ENCODE results near the gene ARSA. TPM values are rescaled to one million over a fixed set of nuclear protein-coding genes. Genes with fewer than 3 reads are reported as not detected.

The ARSA gene
- total RNA-seq, result 10 to 100 TPM; 10.8 to 87.8 (median 61.6) TPM
- polyA plus RNA-seq, result 100 to 1,000 TPM in 2 of 3 donors, 1 to 10 TPM in 1; 5.5 to 168 (median 103) TPM
- long read RNA-seq, donor 1, partial matches to known transcripts, result 0 of 6 reads
- long read RNA-seq, donor 1, other reads (novel, unspliced or antisense), result 0 of 6 reads
- long read RNA-seq, donor 2, partial matches to known transcripts, result 0 of 7 reads
- long read RNA-seq, donor 2, other reads (novel, unspliced or antisense), result 0 of 7 reads
- long read RNA-seq, donor 3, partial matches to known transcripts, result 0 of 3 reads
- long read RNA-seq, donor 3, other reads (novel, unspliced or antisense), result 0 of 3 reads
- long read RNA-seq, donor 4, transcript ARSA-202 (9 exons, 1,895 nt), result major isoform, 5 of 19 reads
- long read RNA-seq, donor 4, transcript ARSA-201 (8 exons, 2,050 nt), result major isoform, 5 of 19 reads
- long read RNA-seq, donor 4, partial matches to known transcripts, result 3 of 19 reads
- long read RNA-seq, donor 4, other reads (novel, unspliced or antisense), result 4 of 19 reads
- long read RNA-seq, donor 5, transcript ARSA-205 (8 exons, 1,650 nt), result minor isoform, 5 of 127 reads
- long read RNA-seq, donor 5, transcript ARSA-201 (8 exons, 2,050 nt), result major isoform, 58 of 127 reads
- long read RNA-seq, donor 5, transcript ARSA-202 (9 exons, 1,895 nt), result minor isoform, 31 of 127 reads
- long read RNA-seq, donor 5, partial matches to known transcripts, result 6 of 127 reads
- long read RNA-seq, donor 5, other reads (novel, unspliced or antisense), result 21 of 127 reads
- long read RNA-seq, donor 6, transcript ARSA-201 (8 exons, 2,050 nt), result major isoform, 9 of 13 reads
- long read RNA-seq, donor 6, partial matches to known transcripts, result 0 of 13 reads
- long read RNA-seq, donor 6, other reads (novel, unspliced or antisense), result 1 of 13 reads
- long read RNA-seq, donor 7, partial matches to known transcripts, result 0 of 3 reads
- long read RNA-seq, donor 7, other reads (novel, unspliced or antisense), result 0 of 3 reads
- long read RNA-seq, donor 8, transcript ARSA-201 (8 exons, 2,050 nt), result major isoform, 7 of 10 reads
- long read RNA-seq, donor 8, partial matches to known transcripts, result 0 of 10 reads
- long read RNA-seq, donor 8, other reads (novel, unspliced or antisense), result 0 of 10 reads
- long read RNA-seq, donor 9, partial matches to known transcripts, result 0 of 5 reads
- long read RNA-seq, donor 9, other reads (novel, unspliced or antisense), result 0 of 5 reads
- long read RNA-seq, donor 10, partial matches to known transcripts, result 0 of 1 reads
- long read RNA-seq, donor 10, other reads (novel, unspliced or antisense), result 0 of 1 reads

DNA sequence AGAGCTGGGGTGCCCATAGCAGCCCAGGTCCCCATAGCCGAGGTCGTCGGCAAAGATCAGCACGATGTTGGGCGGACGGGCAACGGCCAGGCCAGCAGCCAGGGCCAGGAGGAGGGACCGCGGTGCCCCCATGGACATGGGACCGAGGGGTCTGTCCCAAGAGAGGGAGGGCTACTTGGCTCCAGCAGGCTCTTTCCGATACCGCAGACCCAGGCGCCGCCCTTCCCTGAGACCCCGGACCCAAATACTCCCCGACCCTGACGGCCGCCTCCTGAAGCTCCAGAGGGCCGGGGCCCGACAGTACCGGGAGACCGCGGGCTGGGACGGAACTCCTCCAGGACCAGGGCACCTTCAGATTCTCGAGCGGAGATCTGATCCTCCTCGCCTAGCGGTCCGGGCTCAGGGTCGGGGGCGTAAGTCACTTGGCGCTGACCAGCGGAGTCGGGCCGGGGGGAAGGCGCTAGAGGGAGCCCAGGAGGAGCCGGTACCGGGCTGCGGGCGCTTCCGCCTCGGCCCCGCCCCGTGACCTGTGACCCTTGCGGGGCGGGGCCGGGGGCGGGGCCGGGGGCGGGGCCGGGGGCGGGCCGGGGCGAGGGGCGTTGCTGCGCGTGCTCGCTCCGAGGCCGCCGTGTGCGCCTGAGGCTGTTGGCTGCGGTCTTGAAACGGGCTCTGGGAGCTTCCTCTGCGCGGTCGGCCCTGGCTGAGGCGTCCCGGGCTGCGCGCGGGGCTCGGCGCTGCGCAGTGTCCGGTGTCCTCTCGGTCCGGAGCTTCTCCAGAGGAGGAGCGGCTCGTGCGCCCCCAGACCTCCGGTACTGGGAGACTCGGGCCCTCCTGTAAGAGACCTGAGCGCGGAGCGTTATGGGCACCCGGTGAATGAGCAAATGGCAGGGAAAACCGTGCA lies at the start of gene ARSA:
Gene ARSA (minus strand): TSS at position 511 of the 901 bp plus-strand sequence. CDS start 373 bp downstream, at position 138.
- peaks cover 9 to 14% of the 10 kb centered on the region in 2 donors for H3K4me1 ChIP-seq (replicated peaks in 1 of 2)
- WGBS, 4 donors, result 0 to 2% (median 1%) methylated on average over 3 to 85 of the region's 88 CpGs
- peak; percentile 84 to 91 (median 87) for DNase-seq
- intact Hi-C loops (cut with DNase I), result no loop called here
- TF ChIP-seq, protein P1, sequence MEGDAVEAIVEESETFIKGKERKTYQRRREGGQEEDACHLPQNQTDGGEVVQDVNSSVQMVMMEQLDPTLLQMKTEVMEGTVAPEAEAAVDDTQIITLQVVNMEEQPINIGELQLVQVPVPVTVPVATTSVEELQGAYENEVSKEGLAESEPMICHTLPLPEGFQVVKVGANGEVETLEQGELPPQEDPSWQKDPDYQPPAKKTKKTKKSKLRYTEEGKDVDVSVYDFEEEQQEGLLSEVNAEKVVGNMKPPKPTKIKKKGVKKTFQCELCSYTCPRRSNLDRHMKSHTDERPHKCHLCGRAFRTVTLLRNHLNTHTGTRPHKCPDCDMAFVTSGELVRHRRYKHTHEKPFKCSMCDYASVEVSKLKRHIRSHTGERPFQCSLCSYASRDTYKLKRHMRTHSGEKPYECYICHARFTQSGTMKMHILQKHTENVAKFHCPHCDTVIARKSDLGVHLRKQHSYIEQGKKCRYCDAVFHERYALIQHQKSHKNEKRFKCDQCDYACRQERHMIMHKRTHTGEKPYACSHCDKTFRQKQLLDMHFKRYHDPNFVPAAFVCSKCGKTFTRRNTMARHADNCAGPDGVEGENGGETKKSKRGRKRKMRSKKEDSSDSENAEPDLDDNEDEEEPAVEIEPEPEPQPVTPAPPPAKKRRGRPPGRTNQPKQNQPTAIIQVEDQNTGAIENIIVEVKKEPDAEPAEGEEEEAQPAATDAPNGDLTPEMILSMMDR (IDR thresholded peaks at IDR 0.05), result peak in 3 of 6 experiments; percentile 20 to 33 (median 30)
- TF ChIP-seq POLR2A (IDR thresholded peaks at IDR 0.05), result peak; percentile 49 to 86
- H3K36me3 ChIP-seq (replicated peaks in 1 of 2), result no peaks in the 10 kb centered on the region
- H3K27ac ChIP-seq, result peak within 1 kb of the TSS in 3 of 5 donors; percentile 51 to 80 (median 69)
- no peaks in the 10 kb centered on the region for H3K9me3 ChIP-seq (replicated peaks in 1 of 3)
- no peaks in the 10 kb centered on the region for H3K27me3 ChIP-seq
- H3K4me3 ChIP-seq, result peak within 1 kb of the TSS; percentile 49 to 96 (median 72)

DNA sequence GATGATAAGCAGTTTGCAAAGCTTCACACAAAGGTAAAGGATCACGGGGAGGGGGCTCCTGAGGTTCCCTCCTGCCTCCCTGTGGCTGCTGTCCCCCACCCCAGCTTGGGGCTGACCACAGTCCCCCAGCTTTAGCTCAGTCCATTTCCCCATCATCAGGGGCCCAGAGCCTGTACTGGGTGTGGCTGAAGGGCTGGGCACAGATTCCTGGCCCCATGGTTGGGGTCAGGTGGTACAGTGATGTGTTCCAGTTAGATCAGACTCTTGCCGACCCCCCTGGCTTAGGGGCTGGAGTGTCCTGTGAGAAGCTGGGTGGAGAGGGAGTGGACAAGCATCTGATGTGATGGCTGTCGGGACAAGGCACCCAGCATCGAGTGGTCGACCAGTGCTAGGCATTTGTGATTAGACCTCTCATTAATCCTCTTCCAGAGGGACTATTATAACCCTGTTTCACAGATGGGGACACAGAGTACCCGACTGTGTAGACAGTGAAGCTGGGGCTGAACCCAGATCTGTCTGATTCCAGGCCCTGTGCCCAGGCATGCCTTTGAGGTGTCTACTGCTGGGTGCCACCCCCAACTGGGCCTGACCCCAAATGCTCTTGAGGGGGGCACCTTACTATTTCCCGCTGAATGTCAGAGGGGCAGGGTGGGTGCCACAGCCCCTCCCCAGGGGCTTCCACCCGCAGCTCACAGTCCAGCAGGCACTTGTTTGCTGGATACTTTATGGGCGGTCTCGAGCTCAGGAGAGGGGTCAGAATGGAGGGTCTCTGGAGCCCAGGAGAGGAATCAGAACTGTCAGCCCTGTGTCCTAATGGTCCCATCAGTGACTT lies 48.9 kb upstream of the ARSA start:
- H3K36me3 ChIP-seq (replicated peaks in 1 of 2), result no peaks in the 10 kb centered on the region
- no peaks in the 10 kb centered on the region for H3K9me3 ChIP-seq (replicated peaks in 1 of 3)
- H3K4me1 ChIP-seq (replicated peaks in 1 of 2), result peaks cover 0 to 6% of the 10 kb centered on the region in 2 donors
- no peak overlapping the region for H3K27ac ChIP-seq
- intact Hi-C loops (cut with DNase I), result no loop called here
- no peak for TF ChIP-seq POLR2A (IDR thresholded peaks at IDR 0.05)
- TF ChIP-seq, protein P1 (IDR thresholded peaks at IDR 0.05), result no peak
- DNase-seq, result peak in 1 of 7 donors; percentile 28
- no peak overlapping the region for H3K4me3 ChIP-seq
- H3K27me3 ChIP-seq, result peaks cover 9% of the 10 kb centered on the region
- 68 to 73% (median 70%) methylated on average over 6 to 10 of the region's 10 CpGs for WGBS, 4 donors

DNA sequence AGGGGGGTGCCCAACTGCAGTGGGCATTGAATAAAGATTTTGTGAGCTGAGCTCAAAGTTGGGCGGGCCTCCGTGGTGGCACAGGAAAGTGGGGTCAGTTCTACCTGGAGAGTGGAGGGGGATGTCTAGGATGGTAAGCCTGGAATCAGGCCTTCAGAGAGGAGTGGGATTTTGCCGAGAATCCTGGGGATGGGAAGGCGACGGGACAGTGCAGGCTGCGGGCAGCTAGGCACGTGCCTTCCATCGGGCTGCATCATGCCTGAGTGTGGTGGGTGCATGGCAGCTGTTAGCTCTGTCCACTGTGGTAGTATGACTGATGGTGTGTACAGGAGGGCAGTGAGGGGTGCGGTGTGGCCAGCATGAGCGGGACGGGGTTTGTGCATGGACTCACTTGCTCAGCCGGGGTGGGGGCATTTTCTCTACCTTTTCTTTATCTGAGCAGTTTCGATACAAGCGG lies 48.3 kb upstream of the ARSA start:
- intact Hi-C loops (cut with DNase I), result no loop called here
- no peaks in the 10 kb centered on the region for H3K36me3 ChIP-seq (replicated peaks in 1 of 2)
- TF ChIP-seq, protein P1 (IDR thresholded peaks at IDR 0.05), result no peak
- no peak for TF ChIP-seq POLR2A (IDR thresholded peaks at IDR 0.05)
- H3K27ac ChIP-seq, result no peak overlapping the region
- WGBS, 4 donors, result 80 to 85% (median 81%) methylated on average over 14 of the region's 14 CpGs
- peaks cover 9% of the 10 kb centered on the region for H3K27me3 ChIP-seq
- no peak overlapping the region for H3K4me3 ChIP-seq
- no peaks in the 10 kb centered on the region for H3K9me3 ChIP-seq (replicated peaks in 1 of 3)
- peaks cover 0 to 6% of the 10 kb centered on the region in 2 donors for H3K4me1 ChIP-seq (replicated peaks in 1 of 2)
- DNase-seq, result peak in 1 of 7 donors; percentile 42
